ENCODE data around the gene AP1AR. TPM values are rescaled to one million over a fixed set of nuclear protein-coding genes. Genes with fewer than 3 reads are reported as not detected.

The AP1AR gene, protein sequence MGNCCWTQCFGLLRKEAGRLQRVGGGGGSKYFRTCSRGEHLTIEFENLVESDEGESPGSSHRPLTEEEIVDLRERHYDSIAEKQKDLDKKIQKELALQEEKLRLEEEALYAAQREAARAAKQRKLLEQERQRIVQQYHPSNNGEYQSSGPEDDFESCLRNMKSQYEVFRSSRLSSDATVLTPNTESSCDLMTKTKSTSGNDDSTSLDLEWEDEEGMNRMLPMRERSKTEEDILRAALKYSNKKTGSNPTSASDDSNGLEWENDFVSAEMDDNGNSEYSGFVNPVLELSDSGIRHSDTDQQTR
- total RNA-seq, result 10 to 100 TPM; 13.2 to 22.6 (median 15.3) TPM

GRCh38 chr4:112231779-112232713 lies at the start of gene AP1AR:
Gene AP1AR, plus strand, starts transcription at chr4:112231787. Its CDS starts 305 bp downstream, at chr4:112232092.
- ATAC-seq (ENCODE audit: low FRiP score), result peak; percentile 84
- TF ChIP-seq, protein P1, sequence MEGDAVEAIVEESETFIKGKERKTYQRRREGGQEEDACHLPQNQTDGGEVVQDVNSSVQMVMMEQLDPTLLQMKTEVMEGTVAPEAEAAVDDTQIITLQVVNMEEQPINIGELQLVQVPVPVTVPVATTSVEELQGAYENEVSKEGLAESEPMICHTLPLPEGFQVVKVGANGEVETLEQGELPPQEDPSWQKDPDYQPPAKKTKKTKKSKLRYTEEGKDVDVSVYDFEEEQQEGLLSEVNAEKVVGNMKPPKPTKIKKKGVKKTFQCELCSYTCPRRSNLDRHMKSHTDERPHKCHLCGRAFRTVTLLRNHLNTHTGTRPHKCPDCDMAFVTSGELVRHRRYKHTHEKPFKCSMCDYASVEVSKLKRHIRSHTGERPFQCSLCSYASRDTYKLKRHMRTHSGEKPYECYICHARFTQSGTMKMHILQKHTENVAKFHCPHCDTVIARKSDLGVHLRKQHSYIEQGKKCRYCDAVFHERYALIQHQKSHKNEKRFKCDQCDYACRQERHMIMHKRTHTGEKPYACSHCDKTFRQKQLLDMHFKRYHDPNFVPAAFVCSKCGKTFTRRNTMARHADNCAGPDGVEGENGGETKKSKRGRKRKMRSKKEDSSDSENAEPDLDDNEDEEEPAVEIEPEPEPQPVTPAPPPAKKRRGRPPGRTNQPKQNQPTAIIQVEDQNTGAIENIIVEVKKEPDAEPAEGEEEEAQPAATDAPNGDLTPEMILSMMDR (IDR thresholded peaks at IDR 0.05), result no peak
- DNase-seq (ENCODE audit: low spot score), result peak; percentile 58

DNA sequence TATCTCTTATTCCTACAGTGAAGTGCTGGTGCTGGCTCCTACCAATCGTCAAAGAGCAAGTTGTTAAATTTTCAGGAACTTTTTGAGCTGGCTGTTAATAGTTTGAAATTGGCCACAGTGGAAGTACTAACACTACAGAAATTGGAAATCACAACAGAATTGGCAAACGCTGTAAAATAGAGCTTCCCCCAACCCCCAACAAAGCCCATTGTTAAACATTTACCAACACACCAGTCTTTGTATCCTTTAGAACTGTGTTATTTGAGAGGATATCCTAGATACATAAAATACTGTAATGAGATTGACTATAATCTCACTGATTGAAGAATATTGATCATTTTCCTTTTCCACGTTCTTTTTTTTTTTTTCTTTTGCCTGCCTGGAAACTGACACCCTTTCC lies 49.0 kb upstream of the AP1AR start:
- TF ChIP-seq, protein P1 (IDR thresholded peaks at IDR 0.05), result no peak
- no peak for DNase-seq (ENCODE audit: low spot score)
- no peak for ATAC-seq (ENCODE audit: low FRiP score)

- ATAC-seq (ENCODE audit: low FRiP score) (no peak), DNase-seq (ENCODE audit: low spot score) (no peak)
- TF ChIP-seq, protein P1 (IDR thresholded peaks at IDR 0.05), result no peak
Measured at GRCh38 chr4:112183252-112183651, 48.3 kb upstream of the AP1AR start.

DNA sequence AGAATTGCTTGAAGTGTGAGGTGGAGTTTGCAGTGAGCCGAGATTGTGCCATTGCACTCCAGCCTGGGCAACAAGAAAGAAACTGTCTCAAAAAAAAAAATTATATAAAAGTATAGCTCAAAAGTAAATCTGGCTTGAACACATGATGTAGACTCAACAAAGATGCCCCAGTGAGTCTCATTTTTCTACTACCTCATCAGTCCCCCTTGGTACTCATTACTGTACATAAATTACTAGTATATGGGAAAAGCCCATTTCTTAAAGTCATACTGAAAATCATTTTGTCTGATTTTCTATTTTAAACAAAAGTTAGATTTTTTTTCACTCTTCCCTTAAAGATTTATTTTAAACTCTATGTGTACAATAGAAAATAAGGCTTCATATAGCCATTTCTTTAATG lies 47.1 kb upstream of the AP1AR start:
- ATAC-seq (ENCODE audit: low FRiP score) (no peak), DNase-seq (ENCODE audit: low spot score) (no peak)
- TF ChIP-seq, protein P1 (IDR thresholded peaks at IDR 0.05), result no peak

DNA sequence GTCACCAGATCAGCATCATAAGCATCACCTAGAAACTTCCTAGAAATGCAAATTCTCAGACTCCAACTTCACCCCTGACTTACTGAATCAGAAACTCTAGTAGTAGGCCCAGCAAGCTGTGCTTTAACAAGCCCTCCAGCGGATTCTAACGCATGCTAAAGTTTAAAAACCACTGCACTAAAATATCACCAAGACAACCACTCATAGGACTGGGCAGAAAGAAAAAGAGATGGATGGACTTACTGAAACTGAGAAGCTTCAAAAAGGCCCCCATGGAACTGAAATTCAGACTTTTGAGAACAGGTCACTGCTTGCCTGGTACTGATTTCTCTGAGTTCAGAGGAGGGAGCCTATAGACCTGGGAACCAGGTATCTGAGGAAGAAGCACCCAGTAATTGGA lies 46.3 kb upstream of the AP1AR start:
- no peak for ATAC-seq (ENCODE audit: low FRiP score)
- no peak for DNase-seq (ENCODE audit: low spot score)
- TF ChIP-seq, protein P1 (IDR thresholded peaks at IDR 0.05), result no peak

DNA sequence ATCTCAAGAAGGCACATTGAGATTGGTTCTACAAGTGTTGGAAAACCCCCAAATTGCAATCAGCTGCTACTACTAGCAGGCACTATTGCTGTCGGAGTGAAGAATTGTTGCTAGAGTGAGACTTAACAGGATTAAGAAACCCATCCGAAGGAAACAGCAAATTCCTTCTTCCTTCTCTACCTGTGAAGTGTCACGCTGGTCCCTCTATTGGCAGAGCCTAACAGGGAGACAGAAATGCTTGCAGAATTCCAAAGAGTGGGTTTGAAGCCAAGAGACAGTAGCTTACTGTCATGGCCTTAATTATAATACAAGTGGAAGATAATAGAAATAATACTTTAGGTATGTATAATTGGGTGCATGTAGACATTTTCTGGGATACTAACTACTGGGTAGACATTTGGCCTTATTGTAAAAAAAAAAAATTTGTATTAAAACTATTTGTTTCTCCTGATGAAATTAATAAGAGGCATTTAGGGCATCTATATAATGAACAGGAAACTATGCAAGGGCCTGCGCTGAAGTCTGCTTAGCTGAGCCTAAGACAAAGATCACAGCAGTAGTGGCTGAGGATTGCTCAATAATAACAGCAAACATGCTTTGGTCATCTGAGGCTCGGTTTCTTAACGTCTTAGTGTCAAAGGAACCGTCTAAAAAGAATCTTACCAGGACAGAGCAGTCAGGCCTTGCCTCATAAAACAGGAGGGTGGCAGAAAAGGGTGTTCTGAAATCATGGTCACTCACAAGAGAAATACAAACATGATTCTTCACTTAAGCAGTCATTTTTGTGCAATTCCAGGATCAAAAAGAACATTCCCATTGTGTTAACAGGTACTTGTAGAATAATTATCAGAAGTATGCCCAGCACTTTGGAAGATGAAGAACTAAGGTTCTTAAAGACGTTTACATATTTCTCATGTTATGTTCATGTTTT lies 45.6 kb upstream of the AP1AR start:
- no peak for ATAC-seq (ENCODE audit: low FRiP score)
- TF ChIP-seq, protein P1 (IDR thresholded peaks at IDR 0.05), result no peak
- DNase-seq (ENCODE audit: low spot score), result no peak
